Lower leg skin (tissue), 3 donors: ENCODE measurements around the gene SMG6.

ENCODE experiments used
- POLR2A ChIP-seq, 2 donors: fragments of 450-650 bp; IDR thresholded peaks; one replicate each; pipeline ENCODE4 v1.6.1; 2016 to 2017; ENCODE audit warnings: antibody characterized with exemption in 2 of 2, mild to moderate bottlenecking in 1 of 2, moderate library complexity in 1 of 2
- TF ChIP-seq, protein P1 (sequence below), 3 donors: fragments of 450-650 bp; IDR thresholded peaks; one replicate each; pipeline ENCODE4 v1.5.1; 2016; ENCODE audit warnings: antibody characterized with exemption in 3 of 3, mild to moderate bottlenecking in 3 of 3, moderate library complexity in 2 of 3

- no peak for TF ChIP-seq POLR2A (IDR thresholded peaks at IDR 0.05)
- TF ChIP-seq, protein P1, sequence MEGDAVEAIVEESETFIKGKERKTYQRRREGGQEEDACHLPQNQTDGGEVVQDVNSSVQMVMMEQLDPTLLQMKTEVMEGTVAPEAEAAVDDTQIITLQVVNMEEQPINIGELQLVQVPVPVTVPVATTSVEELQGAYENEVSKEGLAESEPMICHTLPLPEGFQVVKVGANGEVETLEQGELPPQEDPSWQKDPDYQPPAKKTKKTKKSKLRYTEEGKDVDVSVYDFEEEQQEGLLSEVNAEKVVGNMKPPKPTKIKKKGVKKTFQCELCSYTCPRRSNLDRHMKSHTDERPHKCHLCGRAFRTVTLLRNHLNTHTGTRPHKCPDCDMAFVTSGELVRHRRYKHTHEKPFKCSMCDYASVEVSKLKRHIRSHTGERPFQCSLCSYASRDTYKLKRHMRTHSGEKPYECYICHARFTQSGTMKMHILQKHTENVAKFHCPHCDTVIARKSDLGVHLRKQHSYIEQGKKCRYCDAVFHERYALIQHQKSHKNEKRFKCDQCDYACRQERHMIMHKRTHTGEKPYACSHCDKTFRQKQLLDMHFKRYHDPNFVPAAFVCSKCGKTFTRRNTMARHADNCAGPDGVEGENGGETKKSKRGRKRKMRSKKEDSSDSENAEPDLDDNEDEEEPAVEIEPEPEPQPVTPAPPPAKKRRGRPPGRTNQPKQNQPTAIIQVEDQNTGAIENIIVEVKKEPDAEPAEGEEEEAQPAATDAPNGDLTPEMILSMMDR (IDR thresholded peaks at IDR 0.05): no peak
Measured at GRCh38 chr17:2295575-2295974, 8.0 kb downstream of the SMG6 start.
